Stimulated activated CD8-positive, alpha-beta memory T cell treated with anti-CD3 and anti-CD28 coated beads, Interleukin-12 subunit alpha, Interleukin-12 subunit beta, amount 100 ng/mL, for 24 hours (primary cell): ENCODE data around the gene ALOX5AP.

Source experiments
- DNase-seq: peaks from one replicate; pipeline ENCODE4 v3.0.0-alpha.2; 2020; ENCODE audit errors: extremely low read depth

The ALOX5AP gene

DNA sequence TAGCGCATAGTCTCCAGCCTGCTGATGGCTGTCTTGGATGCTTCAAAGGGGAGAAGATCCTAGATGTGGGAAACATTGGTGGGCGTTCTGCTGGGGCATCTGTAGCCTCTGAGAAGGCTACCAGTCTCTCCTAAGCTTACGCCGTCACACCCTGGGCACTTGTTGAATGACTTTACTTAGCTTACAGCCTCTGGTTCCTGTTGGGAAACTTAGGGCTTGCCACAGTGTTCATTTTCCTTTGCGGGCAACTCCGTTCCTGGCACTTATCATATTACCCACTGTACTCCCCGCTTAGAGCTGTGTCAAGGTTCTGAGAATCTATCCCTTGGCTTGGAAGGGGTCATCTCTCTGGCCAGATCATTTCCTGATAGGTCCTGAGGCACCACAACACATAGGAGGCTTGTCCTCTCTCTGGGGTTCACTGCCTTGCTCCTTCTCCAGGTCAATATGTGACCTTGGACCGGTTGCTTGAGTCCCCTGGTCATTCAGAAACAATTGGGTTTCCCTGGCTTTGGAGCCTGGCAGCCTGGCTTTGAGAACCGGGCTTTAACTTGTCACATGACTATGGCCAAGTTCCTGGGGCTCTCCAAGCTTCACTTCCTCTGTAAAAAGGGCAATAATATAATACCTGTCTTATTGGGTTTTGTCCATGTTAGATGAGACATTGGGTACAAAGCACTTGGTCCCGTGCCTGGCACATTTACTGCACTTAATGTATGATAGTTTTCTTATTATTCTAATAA, 20.5 kb upstream of the ALOX5AP start:
- DNase-seq, result no peak

DNA sequence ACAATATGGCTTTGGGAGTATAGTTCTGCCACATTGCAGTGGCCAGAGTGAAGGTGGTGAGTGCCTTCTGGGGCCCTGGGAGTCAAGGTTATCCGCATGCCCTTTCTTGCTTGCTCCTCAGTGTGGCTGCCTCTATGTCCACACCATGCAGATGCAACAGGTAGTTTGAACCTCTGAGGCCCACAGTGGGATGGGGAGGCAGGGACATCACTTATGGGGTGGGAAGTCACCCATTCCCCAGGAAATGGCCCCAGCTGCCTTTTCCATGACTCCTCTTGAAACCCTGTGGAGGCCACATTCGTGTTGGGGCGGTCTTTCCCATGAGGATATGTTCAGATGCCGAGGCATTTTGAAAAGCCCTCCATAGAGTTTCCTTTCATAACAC, 20.0 kb upstream of the ALOX5AP start:
- DNase-seq, result no peak

DNA sequence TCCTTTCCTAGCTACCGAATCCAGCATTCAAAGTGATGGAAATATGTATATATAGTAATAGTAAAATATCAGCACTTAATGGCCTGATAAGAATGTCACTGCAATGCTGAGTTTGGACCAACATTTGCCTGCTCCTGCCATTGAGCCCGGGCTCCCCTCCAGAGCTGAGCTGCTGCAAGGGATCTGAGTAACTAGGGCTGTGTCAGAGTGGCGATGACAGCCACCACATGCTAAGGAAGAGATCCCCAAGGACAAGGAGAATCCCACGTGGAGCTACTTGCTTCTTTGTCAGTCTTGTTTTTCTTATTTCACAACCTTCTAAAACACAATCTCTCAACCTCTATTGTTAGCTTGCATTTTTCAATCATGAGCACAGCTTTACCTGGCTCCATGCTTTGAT, 19.5 kb upstream of the ALOX5AP start:
- no peak for DNase-seq

DNA sequence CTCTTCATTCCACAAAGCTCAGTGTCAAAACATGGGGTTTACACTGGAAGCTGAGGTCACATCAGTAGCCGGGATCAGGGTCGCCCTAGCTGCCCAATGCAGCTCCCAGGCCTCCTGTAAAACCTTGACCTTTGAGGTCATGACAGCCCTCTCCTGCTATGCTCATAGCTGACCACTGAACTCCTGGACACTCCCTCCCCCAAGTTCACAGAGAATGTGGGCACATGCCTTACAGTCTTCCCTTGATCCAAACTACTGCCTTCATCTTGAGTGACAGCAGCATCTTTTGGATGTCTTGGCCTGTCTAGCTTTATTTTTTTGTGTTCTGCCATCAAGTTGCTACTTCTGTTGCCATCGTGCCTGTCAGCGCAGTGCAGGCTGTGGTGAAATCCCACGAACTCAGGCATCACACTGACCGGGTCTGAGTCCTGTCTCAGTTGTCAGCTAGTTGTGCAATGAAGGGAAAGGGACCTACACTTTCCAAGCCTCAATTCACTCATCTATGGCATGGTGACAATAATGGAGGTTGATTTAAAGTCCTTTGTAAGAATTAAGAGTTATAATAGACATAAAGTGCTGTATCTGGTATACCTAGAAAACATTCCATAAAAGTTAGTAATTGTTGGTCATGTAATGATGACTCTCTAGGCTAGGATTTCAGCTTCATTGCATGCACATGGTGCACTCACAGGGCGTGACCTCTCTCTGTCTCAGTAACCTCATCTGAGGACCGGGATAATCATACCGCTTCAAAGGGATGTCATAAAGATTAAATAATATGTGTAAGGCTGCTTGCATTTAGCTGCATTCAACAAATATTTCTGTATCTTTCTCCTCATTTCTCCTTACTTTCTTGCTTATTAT, 16.4 kb upstream of the ALOX5AP start:
- DNase-seq, result no peak

DNA sequence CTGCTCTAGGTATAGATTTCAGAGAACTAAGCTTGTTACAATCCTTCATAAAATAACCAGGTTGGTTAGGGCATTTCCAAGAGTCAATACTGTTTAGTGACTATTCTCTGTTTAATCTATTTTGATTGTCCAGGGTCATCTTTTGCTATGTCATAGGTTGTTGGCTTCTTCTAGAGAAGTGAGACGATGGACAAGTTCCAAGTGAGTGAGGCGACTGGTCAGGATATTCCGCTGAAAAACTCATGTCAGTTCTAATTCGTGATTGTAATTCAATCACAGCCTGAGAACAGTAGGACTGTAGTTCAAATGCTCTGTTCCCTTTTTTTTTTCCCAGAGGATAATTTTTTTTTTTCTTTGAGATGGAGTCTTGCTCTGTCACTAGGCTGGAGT, 15.8 kb upstream of the ALOX5AP start:
- no peak for DNase-seq

DNA sequence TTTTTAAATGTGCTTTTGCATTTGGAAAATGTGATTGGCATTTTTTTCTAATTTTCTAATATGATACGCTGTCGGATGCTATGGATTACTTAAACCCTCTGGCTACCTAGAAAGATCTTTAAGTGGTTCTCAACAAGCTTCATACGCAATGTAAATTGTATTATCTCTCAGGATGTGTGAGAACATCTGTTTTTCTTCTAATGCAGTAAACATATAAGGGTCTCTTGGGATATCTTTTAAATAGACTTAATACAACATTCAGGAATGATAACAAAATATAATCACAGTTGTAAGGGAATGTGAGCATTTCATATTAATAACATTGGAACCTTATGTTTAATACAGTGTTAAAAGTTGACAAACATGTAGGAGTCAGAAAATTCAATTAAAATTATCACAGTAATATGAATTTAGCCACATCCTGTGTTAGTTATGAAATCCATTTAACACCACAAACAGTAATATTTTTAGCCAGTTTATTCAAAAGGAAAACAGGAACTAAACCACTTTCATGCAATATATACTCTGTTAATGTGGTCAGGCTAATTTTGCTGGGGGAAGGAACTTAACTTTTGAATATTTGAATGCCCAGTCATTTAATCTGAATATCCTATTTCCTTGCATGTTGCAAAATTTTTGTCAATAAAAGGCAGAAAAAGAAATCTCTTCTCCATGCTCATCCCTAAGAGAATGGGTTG, 15.0 kb upstream of the ALOX5AP start:
- DNase-seq, result no peak

DNA sequence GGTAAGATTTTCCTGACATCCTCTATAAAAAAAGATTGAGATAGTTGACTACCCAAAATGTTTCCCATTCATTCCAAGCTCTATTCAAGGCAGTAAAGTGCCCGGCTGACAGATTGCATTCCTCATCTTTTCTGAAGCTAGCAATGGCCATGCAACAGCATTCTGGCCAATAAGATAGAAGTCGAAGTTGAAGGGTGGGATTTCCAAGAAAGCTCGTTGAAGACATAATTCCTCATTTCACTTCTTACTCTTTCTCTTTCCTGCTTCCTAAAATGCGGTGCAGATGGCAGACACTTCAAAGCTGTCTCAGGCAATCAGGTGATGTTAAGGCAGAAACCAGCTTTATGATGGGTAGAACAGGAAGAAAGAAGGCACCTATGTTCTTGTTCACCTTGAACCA, 13.4 kb upstream of the ALOX5AP start:
- DNase-seq, result no peak

DNA sequence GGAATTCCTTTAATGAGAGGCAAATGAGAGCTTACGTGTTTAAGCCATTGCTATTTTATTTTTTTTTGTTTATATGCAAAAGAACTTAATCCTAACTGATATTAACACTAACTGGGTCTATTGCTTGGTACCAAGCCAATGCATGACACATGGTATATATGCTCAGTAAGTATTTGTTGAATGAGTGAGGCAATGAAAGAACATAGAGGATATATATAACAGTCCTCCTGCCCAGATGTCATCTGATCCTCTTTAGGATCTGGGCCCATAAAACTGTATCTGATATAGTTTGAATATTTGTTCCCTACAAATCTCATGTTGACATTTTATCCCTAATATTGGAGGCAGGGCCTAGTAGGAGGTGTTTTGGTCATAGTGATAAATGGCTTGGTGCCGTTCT, 13.0 kb upstream of the ALOX5AP start:
- DNase-seq, result no peak

DNA sequence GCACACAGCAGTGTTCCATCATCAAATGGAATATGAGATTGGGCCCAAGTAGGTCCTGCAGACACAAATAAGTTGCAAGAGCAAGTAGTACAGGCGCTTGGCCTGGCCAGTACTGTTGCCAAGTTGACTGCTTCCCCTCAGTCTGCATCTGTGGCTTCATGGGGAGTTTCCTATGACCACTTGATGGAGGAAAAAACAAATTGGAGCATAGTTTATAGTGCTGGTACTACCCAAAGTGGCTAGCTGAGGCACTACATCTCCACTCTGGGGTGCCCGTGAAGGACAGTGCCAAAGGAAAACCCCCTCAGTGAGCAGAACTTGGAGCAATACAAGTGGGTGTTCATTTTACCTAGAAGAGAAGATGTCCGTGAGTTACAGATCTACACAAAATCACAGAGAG, 10.6 kb upstream of the ALOX5AP start:
- no peak for DNase-seq

DNA sequence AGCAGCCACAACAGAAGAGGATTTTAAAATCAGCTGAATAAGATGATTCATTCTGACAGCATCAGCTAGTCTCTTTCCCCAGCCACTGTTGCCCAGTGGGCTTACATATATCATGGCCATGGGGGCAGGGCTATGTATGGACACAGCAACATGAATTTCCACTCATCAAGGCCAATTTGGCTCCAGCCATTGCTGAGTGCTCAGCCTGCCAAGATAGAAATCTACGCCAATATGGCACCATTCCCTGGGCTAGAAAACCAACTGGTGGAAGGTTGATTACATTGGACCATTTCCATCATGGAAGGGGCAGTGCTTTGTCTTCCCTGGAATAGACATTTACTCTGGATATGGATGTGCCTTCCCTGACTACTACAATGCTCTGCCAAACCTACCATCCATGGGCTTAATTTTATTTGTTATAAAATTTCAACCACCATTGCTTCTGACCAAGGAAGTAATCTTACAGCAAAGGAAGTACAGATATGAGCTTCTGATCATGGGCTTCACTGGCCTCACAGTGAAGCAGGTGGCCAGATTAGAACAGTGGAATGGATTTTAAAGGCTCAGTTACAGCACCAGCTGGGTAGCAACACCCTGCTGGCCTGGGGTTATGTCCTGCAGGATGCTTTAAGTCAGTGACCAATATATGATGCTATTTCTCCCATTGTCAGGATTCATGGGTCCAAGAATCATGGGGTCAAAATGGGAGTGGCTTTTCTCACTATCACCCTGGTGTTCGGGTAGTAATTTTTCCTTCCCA, 9.8 kb upstream of the ALOX5AP start:
- no peak for DNase-seq

DNA sequence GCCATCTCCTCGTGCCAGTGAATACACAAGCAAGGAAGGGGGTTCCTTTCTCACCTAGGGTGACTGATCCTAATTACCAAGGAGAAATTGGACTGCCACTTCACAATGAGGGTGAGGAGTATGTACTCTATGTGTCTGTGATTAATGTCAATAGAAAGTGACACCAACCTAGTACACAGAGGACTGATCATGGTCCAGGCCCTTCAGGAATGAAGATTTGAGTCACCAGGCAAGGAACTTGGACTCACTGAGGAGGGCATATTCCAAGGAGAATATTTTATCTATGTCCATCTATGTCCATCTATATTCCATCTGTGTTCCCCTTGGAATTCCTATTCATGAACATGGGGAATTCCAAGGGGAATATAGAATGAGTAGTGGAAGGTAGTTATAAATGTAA, 9.2 kb upstream of the ALOX5AP start:
- DNase-seq, result no peak

DNA sequence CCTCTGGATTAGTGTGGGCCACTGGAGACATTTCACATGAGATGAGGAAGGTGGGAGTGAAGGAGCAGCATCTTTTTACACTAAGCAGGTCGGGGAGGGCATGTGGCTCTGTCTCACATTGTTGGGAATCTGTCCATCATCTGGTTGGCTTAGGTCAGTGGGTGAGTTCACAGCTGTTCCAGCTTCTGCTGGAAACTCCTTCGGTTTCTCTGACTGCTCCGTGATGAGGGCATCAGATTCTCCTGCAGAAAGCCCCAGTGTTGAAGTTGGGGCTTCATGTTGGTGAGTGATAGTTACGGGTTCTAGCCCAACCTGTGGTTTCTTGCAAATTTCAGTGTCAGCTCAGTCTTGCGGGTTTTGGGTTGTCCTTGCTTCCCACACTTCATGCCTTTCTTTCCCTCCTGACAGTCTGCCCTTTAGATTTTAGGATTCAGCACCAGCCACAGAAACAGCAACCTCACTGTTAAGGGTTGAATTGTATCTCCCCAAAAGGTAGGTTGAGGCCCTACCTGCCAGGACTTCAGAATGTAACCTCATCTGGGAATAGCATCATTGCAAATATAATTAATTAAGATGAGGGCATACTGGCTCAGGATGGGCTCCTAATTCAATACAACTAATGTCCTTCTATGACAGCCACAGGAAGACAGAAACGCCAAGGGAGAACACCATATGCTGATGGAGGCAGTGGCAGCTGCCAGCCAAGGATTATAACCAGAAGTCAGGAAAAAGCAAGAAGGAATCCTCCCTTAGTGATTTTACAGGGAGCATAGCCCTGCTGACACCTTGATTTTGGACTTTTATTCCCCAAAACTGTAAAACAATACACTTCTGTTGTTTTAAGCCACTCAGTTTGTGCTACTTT, 7.6 kb upstream of the ALOX5AP start:
- no peak for DNase-seq

DNA sequence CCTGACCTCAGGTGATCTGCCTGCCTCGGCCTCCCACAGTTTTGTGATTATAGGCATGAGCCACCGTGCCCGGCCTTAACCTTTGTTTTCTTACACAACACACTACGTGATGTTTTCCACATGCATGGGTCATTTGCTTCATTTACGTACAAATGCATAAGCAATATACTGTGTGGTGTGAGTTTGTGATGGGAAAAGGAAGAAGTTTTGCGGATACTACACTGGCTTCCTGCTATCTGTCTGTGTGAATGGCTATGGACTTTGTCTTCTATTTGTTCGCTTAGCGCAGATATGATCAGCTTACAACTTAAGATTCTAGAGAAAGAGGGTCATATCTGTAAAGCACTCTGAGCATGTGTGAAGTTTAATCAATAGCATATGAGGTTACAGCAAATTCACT, 5.5 kb upstream of the ALOX5AP start:
- no peak for DNase-seq

DNA sequence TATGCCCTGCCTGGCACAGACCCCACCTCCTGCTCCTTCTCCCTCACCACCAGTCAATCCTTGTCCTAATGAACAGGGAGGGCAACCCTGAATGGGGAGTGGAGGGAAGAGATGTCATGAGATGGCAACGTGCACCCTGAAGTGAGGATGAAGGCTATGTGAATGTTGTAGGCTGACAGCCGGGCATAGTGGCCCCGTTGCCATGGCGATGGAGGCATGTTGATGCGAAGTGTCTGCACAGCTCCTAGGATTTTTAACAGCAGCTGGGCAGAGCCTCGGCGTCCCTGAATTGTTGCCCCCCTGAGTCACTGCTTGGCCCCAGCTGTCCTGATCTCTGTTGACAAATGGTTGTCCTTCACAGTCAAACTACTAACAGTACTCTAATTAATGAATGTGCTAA, 4.8 kb upstream of the ALOX5AP start:
- DNase-seq, result no peak

DNA sequence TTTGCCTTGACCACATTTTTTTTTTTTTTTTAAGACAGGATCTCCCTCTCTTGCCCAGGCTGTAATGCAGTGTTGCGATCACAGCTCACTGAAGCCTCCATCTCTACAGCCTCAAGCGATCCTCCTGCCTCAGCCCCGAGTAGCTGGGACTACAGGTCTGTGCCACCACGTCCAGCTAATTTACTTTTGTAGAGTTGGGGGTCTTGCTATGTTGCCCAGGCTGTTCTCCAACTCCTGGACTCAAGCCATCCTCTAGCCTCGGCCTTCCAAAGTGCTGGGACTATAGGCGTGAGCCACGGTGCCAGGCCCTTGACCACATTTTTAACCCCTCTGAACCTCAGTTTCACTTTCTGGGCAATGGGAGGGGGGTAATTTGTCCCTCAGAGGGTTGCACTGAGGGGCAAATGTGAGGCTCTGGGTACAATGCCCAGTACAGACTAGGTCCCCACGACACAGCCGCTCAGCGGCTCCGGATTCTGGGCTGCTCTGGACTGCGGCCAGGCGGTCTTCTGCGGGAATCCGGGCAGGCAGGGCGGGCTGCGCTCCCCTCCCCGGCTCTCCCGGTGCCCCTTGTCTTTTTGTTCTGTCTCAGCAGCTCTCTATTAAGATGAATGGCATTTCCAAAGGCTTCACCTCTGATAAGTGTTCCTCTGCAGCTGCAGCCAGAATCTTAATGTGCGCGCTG, 3.8 kb upstream of the ALOX5AP start:
- DNase-seq, result no peak

DNA sequence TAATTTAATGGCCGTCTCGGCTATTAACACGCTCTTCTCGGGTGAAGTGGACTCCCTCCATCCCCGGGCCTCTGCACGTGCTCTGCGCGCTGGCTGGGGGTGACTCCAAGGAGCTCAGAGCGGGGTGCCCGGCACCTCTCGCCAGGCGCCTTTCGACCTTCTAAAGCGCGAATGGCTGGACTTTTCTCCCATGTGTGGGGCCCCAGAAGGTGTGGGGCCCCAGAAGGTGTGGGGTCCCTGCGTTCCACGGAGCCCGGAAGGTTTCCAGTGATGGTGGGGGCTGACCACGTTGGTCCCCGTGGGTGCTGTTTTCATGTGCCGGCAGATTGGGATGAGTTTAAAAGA, 3.3 kb upstream of the ALOX5AP start:
- DNase-seq, result no peak

DNA sequence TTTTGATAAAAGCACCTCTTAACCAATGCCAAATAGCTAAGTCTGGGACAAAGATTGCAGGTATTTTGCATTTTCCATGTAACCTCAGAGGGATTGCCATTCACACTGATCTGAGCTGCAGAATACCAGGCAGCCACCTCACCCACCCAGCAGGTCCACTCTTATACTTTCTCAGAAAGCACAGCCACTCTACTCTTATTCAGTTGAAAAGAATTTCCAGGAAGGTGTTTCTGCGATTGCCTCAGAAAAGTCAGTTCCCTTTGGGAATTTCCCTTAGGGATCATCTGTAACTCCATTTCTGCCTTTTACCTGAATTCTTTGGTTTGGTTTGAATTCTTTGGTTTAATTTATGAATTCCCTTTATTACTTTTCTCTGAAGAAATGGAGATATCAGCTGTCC, 904 bp upstream of the ALOX5AP start:
- DNase-seq, result no peak

DNA sequence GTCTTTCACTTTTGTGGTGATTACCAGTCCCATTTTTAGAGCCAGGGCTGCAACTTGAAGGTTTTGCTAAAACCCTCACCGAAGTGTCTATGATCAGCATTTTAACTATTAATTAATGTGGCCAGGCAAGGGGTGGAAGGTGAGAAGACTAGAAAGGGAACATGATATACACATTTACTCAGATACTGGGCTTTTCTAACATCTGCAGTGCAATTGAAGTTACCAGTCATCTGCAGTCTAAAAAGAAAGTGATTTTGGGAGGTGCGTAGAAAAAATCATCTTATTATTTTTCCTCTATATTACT, 481 bp downstream of the ALOX5AP start:
- no peak for DNase-seq

DNA sequence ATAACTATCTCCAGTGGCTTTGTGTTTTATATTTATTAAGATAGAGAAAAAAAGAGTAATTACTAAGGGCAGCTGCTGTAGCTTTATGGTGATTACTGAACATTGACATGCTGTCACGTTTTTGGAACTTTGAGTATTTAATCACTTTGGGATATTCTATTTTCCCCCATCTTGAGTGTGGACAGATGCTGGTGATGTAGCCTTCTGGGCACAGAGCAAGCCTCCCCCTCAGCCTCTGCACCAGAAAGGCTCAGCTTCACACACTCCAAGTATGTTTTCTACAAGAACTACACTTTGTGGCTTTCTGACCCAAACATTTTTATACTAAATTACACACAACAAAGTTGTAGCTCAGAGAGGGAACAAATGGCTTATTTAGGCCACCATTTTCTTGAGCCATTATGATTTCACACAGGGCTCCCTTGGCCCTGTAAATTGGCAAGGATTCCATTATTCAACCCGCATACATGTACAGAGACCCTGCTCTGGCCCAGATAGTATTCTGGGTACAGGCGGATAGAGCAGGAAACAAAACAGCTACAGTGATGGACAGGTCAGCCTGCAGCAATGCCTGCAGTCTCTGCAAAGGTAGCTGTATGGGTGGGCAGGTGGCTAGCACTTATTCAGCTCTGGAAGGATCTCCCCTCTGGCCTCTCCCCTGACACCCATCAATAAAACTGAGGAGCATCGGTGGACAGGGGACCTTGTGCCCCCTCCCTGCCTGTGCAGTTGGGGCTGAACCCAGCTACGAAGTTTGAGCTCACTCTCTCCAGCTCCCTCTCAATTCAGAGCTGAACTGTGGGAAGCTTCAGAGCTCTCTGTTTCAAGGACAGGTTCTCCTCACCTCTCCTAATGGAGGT, 1.3 kb downstream of the ALOX5AP start:
- no peak for DNase-seq
